ENCODE data around the gene TMEM178B. TPM values are rescaled to one million over a fixed set of nuclear protein-coding genes. Genes with fewer than 3 reads are reported as not detected.

TMEM178B gene
- total RNA-seq, 1 experiment from 2014 or later, result 0.39 TPM

DNA sequence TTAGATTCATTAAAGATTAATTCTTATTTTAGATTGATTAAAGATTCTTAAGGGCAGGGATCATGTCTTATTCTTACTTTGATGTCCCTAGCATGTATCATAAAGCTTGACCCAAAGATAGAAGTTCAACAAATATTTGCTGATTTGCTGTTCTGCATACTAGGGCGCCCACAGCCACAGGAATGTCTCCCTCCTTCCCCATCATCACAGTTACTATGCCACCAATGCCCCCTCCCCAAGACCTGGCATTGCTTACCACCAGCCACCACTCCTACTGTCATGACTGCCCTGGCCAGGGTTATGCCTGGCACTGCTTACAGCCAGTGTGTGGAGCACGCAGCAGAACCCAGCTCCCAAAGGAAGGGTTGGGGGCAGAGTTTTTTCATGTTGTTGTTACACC lies 390.7 kb downstream of the TMEM178B start:
- no TSS peak for BruUV-seq (replicated peaks)
- Histone ChIP-seq H3K4me3 (ENCODE audit: low read depth in 2 of 2, low read length in 2 of 2) (no peak overlapping the region), H3K4me1 (ENCODE audit: control insufficient read depth, insufficient read depth, low read length) (no peaks in the 10 kb centered on the region), H3K27ac (ENCODE audit: low read length) (no peak overlapping the region), H3K27me3 (ENCODE audit: control insufficient read depth, insufficient read depth, low read length) (peaks cover 1% of the 10 kb centered on the region), H3K9me3 (ENCODE audit: control insufficient read depth, insufficient read depth, low read depth, low read length) (no peaks in the 10 kb centered on the region), H3K36me3 (ENCODE audit: control insufficient read depth, insufficient read depth, low read length) (no peaks in the 10 kb centered on the region)
- TF ChIP-seq SIN3A (IDR thresholded peaks at IDR 0.05; ENCODE audit: borderline replicate concordance, insufficient read depth, low read depth, low read length) (no peak), TCF7L2 (IDR thresholded peaks at IDR 0.05; ENCODE audit: low read depth, low read length) (no peak), POLR2AphosphoS5 (IDR thresholded peaks at IDR 0.05; ENCODE audit: low read depth, low read length) (no peak), REST (IDR thresholded peaks at IDR 0.05; ENCODE audit: insufficient read depth in 1 of 2, low read depth in 2 of 2, low read length in 1 of 2) (no peak)
- TF ChIP-seq, protein P1, sequence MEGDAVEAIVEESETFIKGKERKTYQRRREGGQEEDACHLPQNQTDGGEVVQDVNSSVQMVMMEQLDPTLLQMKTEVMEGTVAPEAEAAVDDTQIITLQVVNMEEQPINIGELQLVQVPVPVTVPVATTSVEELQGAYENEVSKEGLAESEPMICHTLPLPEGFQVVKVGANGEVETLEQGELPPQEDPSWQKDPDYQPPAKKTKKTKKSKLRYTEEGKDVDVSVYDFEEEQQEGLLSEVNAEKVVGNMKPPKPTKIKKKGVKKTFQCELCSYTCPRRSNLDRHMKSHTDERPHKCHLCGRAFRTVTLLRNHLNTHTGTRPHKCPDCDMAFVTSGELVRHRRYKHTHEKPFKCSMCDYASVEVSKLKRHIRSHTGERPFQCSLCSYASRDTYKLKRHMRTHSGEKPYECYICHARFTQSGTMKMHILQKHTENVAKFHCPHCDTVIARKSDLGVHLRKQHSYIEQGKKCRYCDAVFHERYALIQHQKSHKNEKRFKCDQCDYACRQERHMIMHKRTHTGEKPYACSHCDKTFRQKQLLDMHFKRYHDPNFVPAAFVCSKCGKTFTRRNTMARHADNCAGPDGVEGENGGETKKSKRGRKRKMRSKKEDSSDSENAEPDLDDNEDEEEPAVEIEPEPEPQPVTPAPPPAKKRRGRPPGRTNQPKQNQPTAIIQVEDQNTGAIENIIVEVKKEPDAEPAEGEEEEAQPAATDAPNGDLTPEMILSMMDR (IDR thresholded peaks at IDR 0.05), result no peak
- intact Hi-C loops (cut with micrococcal nuclease; ENCODE audit: unreplicated experiment) (no loop called here), in situ Hi-C loops (cut with HindIII; ENCODE audit: low pct_unique_long_range_greater_than_20kb, low sequenced_read_pairs) (no loop called here)
- DNase-seq (ENCODE audit: low read depth, low spot score) (no peak), ATAC-seq (no peak)
- CTCF ChIA-PET, result no interaction called here
- POLR2A ChIA-PET, result no interaction called here

- POLR2A ChIA-PET, result no interaction called here
- H3K4me1 ChIP-seq (ENCODE audit: control insufficient read depth, insufficient read depth, low read length), result no peaks in the 10 kb centered on the region
- no peaks in the 10 kb centered on the region for H3K36me3 ChIP-seq (ENCODE audit: control insufficient read depth, insufficient read depth, low read length)
- H3K9me3 ChIP-seq (ENCODE audit: control insufficient read depth, insufficient read depth, low read depth, low read length), result no peaks in the 10 kb centered on the region
- H3K27ac ChIP-seq (ENCODE audit: low read length), result no peak overlapping the region
- in situ Hi-C loops (cut with HindIII; ENCODE audit: low pct_unique_long_range_greater_than_20kb, low sequenced_read_pairs) (no loop called here), intact Hi-C loops (cut with micrococcal nuclease; ENCODE audit: unreplicated experiment) (no loop called here)
- CTCF ChIA-PET, result no interaction called here
- no peak for TF ChIP-seq REST (IDR thresholded peaks at IDR 0.05; ENCODE audit: insufficient read depth in 1 of 2, low read depth in 2 of 2, low read length in 1 of 2)
- TF ChIP-seq POLR2AphosphoS5 (IDR thresholded peaks at IDR 0.05; ENCODE audit: low read depth, low read length), result no peak
- no peak for TF ChIP-seq SIN3A (IDR thresholded peaks at IDR 0.05; ENCODE audit: borderline replicate concordance, insufficient read depth, low read depth, low read length)
- TF ChIP-seq TCF7L2 (IDR thresholded peaks at IDR 0.05; ENCODE audit: low read depth, low read length), result no peak
- TF ChIP-seq, protein P1 (IDR thresholded peaks at IDR 0.05), result no peak
- no peak overlapping the region for H3K4me3 ChIP-seq (ENCODE audit: low read depth in 2 of 2, low read length in 2 of 2)
- H3K27me3 ChIP-seq (ENCODE audit: control insufficient read depth, insufficient read depth, low read length), result peaks cover 2% of the 10 kb centered on the region
- no peak for ATAC-seq
- no TSS peak for BruUV-seq (replicated peaks)
- no peak for DNase-seq (ENCODE audit: low read depth, low spot score)
Measured at GRCh38 chr7:141466151-141466904, 392.5 kb downstream of the TMEM178B start.

Data from Panc1 (cell line).